Ecto neural progenitor cell (in vitro differentiated cells): ENCODE data around the gene LARP6.
"Not testable (repeated sequence)": the region's sequence is repeated elsewhere in the genome, so short reads cannot be mapped to it uniquely, and the experiment has no call there.

Experiments
- DNase-seq: peaks from one replicate; pipeline ENCODE4 v3.0.0-alpha.2; 2018; ENCODE audit warnings: low spot score

The LARP6 gene

DNA sequence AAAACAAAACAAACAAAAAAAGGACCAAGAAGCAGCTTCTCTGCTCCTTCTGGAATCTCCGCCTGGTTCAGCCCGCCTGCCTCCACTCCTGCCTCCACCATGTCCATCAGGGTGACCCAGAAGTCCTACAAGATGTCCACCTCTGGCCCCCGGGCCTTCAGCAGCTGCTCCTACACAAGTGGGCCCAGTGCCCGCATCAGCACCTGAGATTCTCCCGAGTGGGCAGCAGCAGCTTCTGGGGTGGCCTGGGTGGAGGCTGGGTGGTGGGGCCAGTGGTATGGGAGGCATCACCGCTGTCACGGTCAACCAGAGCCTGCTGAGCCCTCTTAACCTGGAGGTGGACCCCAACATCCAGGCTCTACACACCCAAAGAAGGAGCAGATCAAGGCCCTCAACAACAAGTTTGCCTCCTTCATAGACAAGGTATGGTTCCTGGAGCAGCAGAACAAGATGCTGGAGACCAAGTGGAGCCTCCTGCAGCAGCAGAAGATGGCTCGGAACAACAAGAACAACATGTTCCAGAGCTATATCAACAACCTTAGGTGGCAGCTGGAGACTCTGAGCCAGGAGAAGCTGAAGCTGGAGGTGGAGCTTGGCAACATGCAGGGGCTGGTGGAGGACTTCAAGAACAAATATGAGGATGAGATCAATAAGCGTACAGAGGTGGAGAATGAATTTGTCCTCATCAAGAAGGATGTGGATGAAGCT is 4.8 kb upstream of the LARP6 start:
- DNase-seq: not testable (repeated sequence)

DNA sequence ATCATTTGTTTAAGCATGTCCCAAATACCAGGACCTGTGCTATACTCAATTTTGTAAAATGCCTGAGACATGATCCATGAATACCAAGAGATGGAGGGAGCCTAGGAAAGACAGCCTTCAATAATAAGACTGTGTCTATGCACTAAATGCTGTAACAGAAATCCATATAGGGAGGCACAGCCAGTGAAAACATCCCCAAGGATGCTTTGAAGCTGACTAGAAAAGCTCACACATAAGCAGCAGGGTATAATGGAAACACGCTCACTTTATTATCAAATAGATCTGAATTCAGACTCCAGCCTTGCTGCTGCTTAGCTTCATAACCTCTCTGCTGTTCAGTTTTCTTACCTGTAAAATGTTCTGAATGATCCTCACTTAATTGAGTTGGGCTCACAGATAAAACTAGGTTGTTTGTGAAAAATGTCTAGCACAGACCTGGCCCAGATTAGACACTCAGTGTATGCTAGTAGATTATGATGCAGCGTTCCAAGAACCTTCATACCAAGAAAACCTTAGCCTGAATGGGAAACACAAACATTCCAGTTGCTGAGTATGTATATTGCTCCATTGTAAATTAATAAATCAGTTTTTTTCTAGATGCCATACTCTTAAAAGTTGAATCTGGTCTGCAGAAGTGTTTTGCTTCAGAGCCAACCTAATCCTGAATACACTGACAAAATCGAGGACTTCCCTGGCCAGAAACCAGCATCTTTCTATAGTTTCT is 3.8 kb upstream of the LARP6 start:
- no peak for DNase-seq

DNA sequence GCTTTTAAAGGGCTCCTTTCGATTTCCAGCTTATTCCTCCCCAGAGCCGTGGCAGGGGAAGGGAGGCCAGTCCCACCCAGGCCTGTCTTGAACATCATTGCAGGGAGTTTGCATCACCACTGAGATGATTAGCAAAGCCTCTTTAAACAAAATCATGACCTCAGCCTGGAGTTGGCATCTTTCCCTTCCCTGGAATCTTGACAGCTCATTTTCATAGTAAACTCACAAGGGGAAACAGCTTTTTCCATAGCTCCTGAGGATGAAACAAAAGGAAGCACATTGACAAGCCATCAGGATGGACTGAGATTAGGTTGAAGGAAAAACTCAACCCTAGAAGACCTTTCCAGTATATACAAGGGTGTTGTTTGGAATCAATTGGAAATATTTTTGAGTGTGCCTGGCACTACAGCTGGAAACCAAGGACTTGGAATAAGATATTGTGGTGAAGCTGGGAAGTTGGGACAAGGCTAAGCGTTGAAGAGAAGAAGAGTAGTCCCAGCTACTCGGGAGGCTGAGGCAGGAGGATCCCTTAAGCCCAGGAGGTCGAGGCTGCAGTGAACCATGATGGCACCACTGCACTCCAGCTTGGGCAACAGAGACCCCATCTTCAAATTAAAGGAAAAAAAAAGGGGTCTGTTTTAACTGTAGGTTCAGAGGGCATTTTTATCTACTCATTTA is 3.1 kb upstream of the LARP6 start:
- DNase-seq: no peak

DNA sequence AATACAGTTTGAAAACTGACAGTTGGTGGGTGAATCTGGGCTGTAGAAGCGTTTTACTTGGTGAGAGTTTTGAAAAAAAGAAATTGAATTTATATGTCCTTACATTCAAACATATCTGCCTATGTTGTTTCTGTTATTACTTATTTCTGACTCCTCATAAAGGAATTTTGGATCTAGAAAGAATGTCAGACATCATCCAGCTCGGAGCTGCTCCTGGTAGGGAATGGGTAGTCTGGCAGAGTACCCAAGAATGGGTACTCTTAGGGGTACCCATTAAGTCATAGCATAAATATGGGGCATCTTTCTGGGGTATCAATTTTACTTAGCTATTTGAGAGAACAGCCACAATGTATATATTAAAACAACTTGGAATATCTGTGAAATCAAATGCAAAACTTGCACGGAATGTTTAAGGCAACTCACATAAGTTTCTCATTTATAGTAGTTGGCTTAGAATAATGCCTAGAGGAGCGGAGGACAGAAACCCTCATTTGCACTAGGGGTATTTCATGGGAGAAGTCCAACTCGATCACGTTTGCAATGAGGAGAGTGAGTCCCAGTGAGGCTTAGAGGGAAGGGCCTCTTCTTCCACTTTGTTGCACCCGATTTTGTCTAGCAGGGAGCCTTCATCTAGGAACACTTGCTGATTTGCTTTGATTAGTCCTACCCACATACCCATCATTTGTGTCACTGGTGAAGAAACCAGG is 2.4 kb upstream of the LARP6 start:
- DNase-seq: no peak

DNA sequence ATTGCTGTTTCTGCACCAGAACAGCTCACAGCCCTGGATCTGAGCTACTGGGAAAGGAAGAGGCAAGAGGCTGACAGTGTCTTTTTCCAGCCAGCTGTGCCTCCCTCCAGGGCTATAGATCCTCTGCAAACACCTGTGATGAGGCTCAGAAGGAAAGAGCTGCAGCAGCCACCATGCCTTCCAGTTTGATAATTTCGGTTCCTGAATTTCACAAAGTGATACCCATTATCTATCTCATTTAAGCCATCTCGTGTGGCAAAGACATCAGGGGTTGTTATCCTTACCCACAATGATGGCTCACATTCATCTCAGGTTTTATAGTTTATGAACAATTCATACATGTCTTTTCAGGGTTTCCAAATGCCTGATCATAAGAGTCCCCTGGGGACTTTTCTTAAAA is 1.8 kb upstream of the LARP6 start:
- no peak for DNase-seq

DNA sequence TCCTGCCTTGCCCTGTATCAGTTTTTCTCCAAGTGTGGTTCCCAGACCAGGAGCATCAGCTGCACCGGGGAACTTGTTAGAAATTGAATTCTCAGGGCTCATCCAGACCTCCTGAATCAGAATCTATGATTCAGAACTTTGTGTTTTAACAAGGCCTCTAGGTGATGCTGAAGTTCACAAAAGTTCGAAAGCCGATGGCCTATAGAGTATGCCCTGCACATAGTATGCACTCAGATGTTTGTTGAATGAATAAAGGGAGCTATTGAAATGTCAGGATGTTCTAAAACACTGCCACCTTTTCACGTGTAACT is 664 bp upstream of the LARP6 start:
- no peak for DNase-seq

DNA sequence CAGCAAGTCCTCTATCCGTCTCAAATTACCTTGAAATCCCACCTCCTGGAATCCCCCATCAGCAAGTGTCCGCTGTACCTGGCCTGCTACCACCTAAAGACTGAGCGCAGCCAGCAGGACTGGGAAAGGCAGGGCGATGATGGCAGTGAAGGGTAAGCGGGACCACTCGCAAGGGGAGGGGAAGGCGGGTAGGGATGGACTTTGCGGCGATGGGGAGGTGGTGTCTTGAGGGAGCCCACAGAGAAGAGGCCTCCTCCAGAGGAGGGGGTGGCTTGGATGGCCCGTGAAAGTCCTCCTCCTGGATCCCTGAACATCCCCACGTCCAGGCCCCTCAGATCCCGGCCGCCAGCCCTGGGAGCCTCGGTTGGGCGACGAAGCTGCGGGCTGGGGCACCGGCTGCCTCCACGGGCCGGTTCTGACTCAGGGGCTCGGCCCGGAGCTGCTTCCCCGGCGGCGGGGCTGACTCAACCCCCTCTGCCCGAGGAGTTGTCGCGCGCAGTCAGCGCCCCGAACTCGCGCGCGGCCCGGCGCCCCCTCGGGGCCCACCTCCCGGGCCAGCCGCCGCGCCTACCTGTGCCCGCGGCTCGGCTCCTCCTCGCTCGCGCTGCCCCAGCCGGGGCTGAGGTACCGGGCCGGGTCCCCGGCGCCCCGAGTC is 512 bp downstream of the LARP6 start:
- peak; percentile 70 for DNase-seq

DNA sequence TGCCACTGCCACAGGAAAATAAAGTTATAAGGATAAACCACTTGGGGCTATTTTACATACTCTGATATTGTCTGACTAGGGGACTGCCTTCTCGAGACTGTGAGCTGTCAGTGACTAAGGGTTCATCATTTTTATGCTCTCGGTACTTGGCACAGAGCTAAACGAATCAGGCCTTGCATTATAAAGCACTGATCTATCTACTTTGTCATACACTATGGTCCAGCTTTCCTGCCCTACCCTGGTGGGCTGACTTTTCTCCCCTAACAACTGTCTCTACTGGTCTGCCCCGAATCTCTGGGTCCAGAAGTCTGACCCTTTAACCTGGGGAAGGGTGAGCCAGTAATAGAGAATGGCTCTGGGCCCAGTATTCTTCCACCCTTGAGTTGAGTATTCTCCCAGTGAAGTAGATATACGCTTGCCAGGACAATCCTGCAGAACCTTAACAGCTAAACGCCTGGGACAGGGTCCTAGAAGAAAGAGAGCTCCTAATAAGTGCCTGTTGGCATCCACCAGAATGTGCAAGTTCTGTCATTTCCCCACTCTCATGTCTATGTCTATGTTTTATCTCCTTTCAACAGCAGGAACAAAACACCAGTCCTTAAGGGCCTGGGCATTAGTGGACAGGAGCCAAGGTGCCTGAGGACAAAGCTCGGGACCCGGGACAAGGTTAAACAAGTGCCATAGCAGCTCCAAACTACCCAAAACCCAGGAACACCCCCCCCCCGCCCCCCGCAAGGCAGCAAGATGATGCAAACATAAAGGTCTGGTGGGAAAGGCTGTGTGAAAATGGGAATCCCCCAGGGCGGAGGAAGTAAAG is 1.2 kb downstream of the LARP6 start:
- DNase-seq: no peak

DNA sequence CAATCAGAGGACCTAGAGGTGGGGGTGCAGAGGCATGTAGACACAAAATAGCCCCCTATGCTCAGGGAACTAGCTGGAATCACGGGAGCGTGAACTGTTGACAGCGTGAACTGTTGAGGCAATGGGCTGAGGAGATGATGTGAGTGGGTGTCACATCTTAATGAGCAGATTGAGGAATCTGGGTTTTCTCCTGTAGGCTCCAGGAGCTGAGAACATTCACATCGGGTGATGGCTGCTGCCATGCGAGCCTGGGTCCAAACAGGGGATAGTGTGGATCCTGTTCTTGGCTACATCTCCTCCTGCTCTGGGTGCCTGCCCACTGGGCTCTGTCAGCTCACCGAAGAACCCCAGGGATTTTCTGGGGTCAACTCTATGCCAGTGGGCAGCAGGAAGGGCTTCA is 2.1 kb downstream of the LARP6 start:
- no peak for DNase-seq

DNA sequence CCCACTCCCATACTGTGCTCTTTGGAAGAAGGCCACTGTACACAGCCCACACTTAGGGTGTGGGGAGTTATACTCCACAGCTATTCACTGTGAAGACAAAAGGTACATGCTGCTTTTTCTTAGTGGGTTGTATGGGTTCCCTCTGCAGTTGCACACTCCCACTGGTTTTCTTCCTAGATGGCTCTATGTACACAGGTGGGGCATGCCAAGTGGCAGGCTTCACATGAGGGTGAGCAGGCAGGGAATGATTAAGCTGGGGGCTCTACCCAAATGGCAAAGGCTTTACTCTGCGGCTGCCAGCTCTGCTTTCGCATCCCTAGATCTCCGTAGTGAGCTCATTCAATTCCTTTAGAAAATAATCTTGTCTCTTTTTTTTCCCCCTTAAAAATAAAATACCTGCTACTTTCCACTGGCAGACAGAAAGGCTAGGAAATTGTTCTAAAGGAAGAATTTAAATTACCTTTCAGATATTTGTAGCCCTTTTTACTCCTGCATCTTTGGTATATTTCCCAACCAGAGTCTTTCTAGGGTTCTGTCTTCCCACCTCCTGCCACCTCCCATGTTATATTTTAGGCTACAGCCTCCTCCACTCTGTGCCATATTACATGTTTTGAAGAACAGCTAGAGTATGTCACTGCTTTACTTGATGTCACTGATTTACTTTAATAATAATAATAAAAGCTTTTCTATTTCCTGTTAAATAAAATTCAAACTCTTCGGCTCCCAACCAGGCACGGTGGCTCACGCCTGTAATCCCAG is 8.2 kb downstream of the LARP6 start:
- no peak for DNase-seq

DNA sequence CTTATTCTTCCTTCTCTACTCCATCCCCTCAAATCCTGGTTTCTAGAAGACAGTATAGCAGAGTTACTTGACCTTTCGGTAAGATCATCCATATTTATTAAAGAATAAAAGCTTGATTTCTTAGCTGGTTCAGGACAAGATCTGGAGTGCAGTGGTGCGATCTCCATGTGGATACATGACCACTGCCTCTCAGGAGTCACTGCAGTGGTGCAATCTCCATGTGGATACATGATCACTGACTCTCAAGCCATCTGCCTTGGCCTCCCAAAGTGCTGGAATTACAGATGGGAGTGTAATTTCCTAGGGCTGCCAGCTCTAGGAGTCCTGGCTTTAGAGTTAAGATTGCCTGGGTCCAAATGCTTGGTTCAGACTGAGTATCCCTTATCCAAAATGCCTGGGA is 16.5 kb downstream of the LARP6 start:
- no peak for DNase-seq

DNA sequence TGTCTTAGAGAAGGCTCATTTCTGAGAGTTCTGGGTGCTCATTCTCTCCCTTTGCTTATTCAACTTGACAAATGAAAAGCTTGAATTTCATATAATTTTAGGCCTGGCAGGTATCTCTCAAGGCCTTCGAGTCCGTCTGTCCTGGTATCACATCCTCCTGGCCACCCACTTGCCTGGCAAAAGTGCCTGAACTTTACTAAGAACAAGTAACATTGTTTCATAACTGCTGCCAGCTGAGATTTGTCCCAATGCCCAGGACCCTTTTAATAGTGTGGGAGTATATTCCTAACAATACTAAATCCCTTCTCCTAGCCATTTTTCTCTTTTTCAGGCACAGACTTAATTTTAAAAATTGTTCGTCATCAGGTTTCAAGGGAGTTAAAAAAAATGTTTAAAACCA is 18.1 kb downstream of the LARP6 start:
- DNase-seq: no peak

DNA sequence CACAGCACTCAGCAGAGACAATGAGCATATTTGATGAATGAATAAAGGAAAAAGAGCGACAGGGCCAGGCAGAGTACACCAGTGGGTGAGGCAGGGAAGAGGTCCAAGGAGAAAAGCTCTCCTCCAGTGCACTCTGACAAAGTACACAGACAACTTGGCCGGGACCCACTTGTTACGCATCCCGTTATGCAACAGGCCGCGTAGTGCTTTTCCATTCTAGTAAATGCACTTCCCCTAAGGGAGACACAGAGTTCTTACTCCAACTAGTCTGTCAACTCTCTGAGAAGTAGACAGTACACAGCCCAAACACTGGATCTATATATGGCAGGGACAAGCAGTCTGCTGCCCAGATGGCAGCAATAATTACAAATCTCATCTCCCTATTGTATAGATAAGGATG is 18.5 kb downstream of the LARP6 start:
- no peak for DNase-seq

DNA sequence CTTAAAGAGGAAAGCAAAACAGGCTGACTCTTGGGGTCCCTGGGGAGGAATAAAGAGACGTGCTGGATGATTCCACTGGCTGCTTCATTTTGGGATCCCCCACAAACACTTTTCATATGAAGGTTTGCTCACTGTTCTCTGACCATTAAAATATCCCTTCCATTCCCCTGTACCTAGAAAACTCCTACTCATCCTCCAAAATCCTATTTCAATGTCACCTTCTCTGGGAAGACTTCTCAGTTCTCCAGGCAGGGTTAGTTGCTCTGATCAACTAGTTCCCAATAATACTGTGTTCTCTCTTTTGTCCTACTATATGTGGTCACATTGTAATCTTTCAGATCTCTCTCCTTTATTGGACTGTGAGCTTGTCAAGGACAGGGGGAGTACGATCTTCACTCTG is 19.0 kb downstream of the LARP6 start:
- DNase-seq: no peak

DNA sequence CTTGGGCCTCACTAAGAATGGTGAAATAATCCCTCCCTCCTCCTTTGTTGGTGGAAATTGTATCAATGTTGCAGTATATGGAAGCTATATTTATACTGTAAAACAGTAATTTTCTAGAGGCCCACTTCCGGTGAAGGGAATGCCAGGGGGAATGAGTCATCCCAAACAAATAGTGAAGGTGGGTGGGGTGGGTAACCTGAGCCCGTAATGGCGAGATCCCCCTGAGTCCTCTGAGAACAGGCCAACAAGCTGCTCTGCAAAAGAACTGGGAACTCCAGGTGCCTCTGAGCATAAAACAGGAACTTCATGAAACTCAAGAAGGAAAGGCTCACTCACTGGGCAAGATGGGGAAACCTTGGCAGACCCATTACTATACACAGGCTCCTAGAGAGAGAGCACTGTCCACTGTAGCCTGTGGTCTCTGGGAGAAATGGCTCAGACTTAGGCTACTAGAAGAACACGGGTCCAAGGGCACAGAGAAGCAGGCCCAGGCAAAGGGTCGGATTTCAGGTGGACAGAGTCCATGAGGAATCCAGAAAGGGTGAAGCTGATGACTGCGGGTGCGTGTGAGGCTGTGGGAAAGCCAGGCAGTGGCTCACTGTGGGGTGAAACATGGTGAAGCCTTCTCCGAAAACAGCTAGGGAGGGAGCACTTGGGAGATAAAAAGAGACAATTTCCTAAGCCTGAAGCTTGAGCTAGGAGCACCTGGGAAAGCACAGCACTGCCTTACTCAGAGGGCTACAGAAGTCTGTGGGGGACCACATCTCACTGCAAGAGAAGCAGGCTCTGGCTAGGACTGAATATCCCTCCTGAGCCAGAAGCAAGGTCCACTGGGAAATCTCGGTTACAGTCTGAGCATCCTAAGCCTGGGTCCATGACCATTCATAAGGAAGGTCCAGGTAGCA is 19.8 kb downstream of the LARP6 start:
- no peak for DNase-seq

DNA sequence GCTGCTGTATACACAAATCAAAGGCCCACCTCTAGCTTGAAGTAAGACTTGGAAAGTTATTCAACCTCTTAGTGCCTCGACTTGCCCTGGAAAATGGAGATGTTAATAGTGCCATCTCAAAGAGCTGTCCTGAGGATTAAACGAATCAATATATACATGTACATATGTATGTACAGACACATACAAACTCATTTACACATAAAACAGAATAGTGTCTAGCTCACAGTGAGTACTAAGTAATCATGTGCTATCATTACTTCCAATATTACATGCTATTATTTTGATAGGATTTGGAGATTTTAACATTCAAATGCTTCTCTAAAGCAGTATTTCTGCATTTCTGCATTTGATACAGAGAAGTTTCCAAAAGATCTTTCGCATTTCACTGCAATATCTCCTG is 20.5 kb downstream of the LARP6 start:
- no peak for DNase-seq

DNA sequence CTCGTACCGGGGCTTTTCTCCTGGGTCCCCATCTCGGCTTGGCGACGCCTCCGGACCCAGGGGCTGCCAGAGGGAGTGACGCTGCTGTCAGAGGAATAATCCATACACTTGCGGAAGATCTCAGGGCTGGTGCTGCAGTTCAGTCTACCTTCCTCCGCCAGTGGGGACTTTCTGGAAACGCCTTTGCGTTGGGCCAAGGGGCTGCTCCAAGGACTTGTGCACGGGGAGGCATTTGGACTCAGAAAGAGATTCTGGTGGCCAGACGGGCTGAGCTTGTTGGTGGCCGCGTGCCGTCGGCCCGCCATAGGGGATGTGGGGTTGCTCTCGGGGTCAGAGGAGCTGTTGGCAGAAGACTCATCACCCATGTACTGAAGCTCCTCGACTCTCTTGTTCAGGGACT is 21.8 kb downstream of the LARP6 start:
- no peak for DNase-seq

DNA sequence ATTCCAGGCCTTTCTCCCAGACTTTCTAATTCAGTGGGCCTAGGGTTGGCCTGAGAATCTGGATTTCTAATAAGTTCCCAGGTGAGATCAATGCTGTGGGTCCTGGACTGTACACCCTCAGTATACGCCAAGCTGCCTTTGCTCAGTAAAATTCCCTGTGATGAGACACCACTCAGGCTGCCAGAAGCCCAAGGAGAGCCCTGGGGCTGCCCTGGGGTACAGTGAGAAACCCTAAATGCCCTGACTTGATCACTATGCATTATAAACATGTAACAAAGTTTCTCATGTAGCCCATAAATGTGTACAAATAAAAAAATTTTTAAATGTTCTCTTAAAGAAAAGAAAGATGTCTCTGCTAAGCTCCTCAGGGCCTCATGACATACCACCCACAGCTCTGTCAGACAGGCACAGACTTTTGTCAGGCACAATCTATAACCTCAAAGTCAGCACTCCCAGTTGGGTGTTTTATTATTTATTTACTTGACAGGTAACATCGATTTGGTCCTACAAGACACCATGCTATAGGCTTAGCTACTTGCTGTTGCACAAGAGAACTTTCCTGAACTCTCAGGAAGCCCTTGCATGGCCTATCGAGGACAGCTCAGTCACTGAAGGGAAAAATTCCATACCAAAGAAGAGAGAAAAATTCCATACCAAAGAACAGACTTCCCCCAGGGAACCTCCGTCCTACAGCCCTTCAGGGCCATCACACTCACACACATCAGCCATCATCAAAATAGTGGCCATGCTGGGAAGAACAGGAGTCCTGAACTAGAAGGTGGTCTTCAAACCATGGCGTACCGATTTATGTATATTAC is 22.7 kb downstream of the LARP6 start:
- no peak for DNase-seq

DNA sequence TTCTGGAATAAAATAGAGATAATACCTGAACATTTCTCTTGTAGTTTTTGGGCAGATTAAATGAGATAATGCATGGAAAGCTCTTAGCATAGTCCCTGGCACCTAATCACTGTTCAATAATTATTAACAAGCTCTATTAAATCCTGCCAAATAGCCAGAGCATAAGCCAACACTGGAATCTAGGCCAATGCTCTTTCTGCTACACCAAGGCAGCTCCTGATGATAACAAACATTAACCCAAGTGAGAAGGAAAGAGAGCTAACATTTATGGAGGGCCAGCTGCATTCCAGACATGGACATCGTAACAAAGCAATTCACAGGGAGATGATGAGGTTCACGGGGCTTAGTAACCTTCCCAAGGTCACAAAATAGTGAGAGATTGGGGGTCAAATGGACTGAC is 23.3 kb downstream of the LARP6 start:
- DNase-seq: no peak
